Lung (tissue), 12 donors: ENCODE data around the gene EXOC7. TPM values are rescaled to one million over a fixed set of nuclear protein-coding genes. Genes with fewer than 3 reads are reported as not detected.
A peak's percentile ranks its signal among the peaks of the same experiment; 100 is the strongest.

Experiments used
- ATAC-seq: fragments of 200-7000 bp; cut with Tn5 transposase; one replicate; pipeline ENCODE4 v1.9.1; 2020; ENCODE audit warnings: moderate number of reproducible peaks; ENCODE audit not compliant: insufficient read depth, low FRiP score
- DNase-seq, 3 donors: peaks; one replicate each; pipeline ENCODE4 v3.0.0-alpha.2; 2013 to 2017
- H3K27ac ChIP-seq, 2 donors: one replicate each; pipeline ENCODE4 v1.5.1; 2013; ENCODE audit warnings: mild to moderate bottlenecking in 2 of 2, moderate library complexity in 2 of 2, control low read depth in 1 of 2, inconsistent platforms in 1 of 2, low read depth in 1 of 2, low read length in 1 of 2
- H3K27me3 ChIP-seq, 3 donors: one replicate each; pipeline ENCODE4 v1.5.1; 2013; ENCODE audit warnings: low read length in 2 of 3; ENCODE audit not compliant: control insufficient read depth in 3 of 3, insufficient read depth in 3 of 3
- H3K36me3 ChIP-seq, 4 donors: one replicate each; pipeline ENCODE4 v1.5.1; 2013; ENCODE audit warnings: low read length in 4 of 4, mild to moderate bottlenecking in 1 of 4, moderate library complexity in 1 of 4; ENCODE audit not compliant: control insufficient read depth in 4 of 4, insufficient read depth in 4 of 4
- H3K4me1 ChIP-seq, 5 donors: one replicate each; pipeline ENCODE4 v1.5.1; 2013; ENCODE audit warnings: low read length in 5 of 5, mild to moderate bottlenecking in 2 of 5, moderate library complexity in 1 of 5; ENCODE audit not compliant: control insufficient read depth in 5 of 5, insufficient read depth in 5 of 5
- H3K4me3 ChIP-seq: one replicate; pipeline ENCODE4 v1.5.1; 2013; ENCODE audit warnings: mild to moderate bottlenecking, control low read depth, moderate library complexity
- H3K9ac ChIP-seq, 2 donors: one replicate each; pipeline ENCODE4 v1.5.1; 2013; ENCODE audit warnings: low read length in 2 of 2, control low read depth in 1 of 2; ENCODE audit not compliant: insufficient read depth in 1 of 2
- H3K9me3 ChIP-seq, 4 donors: one replicate each; pipeline ENCODE4 v1.5.1; 2013; ENCODE audit warnings: low read length in 3 of 4, mild to moderate bottlenecking in 1 of 4, moderate library complexity in 1 of 4; ENCODE audit not compliant: control insufficient read depth in 4 of 4, insufficient read depth in 3 of 4
- WGBS, 2 donors: extraction: QIAGEN DNeasy Blood & Tissue Kit; methylation state at CpG; one replicate each; pipeline ENCODE4 v1.1.7; 2013; 5-methylcytosine and 5-hydroxymethylcytosine counted together
- polyA plus RNA-seq, 2 donors: library from polyadenylated mRNA; stranded (reverse); fragments of 200-250 nt; gene quantifications; one replicate each; pipeline ENCODE4 v1.2.1, GENCODE V29; 2013
- total RNA-seq, 2 donors: library from RNA; depleted of rRNA in 1 of 2; stranded (reverse); fragments of >200 nt in 1 of 2; gene quantifications; one replicate each; pipeline ENCODE4 v1.2.1, GENCODE V29; 2014 to 2021
- TF ChIP-seq, protein P1 (sequence below): IDR thresholded peaks from 2 replicates; pipeline ENCODE4 v1.5.1; 2012; ENCODE audit warnings: mild to moderate bottlenecking; ENCODE audit errors: control extremely low read depth, extremely low read depth
- donor health status: control.
- donor health status: control.
- donor health status: Bipolar disorder and iron deficiency.
- donor health status: healthy.
- donor health status: DM: yes; HTN: yes; CAD: no.

Gene EXOC7
- total and polyA plus RNA-seq, 4 donors, result 49.9 to 111 (median 80.9) TPM

DNA sequence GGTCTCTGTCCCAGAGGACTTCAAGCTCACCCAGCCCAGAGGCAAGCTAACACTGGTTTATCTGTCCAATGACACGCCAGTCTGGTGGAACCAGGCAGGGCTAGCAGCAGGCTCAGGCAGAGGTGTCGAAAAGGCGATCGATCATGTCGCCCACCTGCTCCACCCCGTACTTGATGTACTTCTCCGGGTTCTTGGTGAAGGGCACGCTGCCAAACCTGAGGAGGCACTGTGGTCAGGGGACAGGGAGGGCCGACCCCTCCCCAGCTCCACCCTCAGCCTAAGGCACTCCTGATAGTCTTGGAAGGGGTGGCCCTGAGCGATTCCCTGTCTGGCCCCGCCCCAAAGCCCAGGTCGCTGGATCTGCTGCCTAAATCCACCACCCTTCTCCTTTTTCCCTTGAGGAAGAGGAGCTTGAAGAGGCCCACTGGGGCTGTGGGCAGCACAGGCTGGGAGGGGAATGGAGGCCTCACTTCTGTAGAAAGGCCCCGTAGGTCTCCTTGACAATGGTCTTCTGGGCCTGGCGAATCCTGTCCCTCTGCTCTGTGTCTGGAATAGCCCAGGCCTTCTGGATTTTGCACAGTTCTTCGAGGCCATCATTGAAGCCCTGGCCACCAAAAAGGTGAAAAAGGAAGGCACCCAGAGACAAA is 19.9 kb downstream of the EXOC7 start:
- Histone ChIP-seq H3K4me1 (peaks cover 0 to 36% (median 0%) of the 10 kb centered on the region in 5 donors), H3K36me3 (peaks cover 8 to 64% (median 35%) of the 10 kb centered on the region in 4 donors), H3K4me3 (no peak overlapping the region), H3K9me3 (no peaks in the 10 kb centered on the region), H3K27ac (no peak overlapping the region), H3K27me3 (peaks cover 0 to 12% (median 4%) of the 10 kb centered on the region in 3 donors), H3K9ac (no peak overlapping the region)
- no peak for DNase-seq
- ATAC-seq, result no peak
- 89% methylated on average over 15 of the region's 15 CpGs for WGBS, 2 donors
- TF ChIP-seq, protein P1, sequence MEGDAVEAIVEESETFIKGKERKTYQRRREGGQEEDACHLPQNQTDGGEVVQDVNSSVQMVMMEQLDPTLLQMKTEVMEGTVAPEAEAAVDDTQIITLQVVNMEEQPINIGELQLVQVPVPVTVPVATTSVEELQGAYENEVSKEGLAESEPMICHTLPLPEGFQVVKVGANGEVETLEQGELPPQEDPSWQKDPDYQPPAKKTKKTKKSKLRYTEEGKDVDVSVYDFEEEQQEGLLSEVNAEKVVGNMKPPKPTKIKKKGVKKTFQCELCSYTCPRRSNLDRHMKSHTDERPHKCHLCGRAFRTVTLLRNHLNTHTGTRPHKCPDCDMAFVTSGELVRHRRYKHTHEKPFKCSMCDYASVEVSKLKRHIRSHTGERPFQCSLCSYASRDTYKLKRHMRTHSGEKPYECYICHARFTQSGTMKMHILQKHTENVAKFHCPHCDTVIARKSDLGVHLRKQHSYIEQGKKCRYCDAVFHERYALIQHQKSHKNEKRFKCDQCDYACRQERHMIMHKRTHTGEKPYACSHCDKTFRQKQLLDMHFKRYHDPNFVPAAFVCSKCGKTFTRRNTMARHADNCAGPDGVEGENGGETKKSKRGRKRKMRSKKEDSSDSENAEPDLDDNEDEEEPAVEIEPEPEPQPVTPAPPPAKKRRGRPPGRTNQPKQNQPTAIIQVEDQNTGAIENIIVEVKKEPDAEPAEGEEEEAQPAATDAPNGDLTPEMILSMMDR, result no peak

DNA sequence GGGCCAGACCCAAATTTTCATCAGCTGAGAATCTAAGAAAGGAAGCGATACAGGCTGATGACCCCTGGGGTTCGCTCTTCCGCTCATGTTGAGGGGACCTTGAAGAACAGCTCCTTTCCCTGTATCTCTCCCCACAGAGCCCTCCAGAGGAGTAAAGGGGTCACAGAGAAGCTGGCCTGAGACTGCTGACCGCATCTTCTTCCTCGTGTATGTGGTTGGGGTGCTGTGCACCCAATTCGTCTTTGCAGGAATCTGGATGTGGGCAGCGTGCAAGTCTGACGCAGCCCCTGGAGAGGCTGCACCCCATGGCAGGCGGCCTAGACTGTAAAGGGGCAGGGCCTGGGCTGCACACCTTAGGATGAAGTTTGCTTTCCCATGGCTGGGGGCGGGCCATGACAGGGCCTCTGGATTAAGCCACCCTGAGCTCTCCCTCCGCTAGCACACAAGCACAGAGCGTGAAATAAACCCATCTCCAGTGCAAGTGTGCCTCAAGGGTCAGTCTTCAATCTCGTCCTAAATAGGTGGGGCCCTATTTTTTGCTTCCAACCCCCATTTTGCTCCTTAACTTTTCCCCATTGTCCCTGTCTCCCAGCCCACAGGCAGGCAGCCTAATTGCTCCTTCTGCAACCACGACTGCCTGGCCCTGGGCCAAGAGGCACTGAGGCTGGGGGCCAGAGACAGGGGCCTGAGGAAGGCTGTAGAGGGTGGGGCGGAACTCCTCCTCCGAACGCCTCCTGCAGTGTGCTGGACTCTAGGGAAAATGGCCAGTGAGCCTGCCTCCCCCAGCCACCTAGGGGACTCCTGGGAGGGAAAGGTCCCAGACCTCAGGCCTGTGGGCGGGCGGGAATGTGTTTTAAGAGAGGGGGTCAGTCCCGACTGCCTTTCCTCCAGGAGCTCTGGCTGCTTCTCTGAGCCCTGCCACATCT is 21.0 kb downstream of the EXOC7 start:
- WGBS, 2 donors, result 88% methylated on average over 20 of the region's 20 CpGs
- ATAC-seq, result no peak
- TF ChIP-seq, protein P1, result no peak
- Histone ChIP-seq H3K9ac (no peak overlapping the region), H3K4me3 (no peak overlapping the region), H3K4me1 (peaks cover 0 to 36% (median 0%) of the 10 kb centered on the region in 5 donors), H3K27me3 (peaks cover 0 to 22% (median 15%) of the 10 kb centered on the region in 3 donors), H3K36me3 (peaks cover 8 to 54% (median 29%) of the 10 kb centered on the region in 4 donors), H3K9me3 (no peaks in the 10 kb centered on the region), H3K27ac (no peak overlapping the region)
- DNase-seq, result peak; percentile 49 to 74 (median 62)

DNA sequence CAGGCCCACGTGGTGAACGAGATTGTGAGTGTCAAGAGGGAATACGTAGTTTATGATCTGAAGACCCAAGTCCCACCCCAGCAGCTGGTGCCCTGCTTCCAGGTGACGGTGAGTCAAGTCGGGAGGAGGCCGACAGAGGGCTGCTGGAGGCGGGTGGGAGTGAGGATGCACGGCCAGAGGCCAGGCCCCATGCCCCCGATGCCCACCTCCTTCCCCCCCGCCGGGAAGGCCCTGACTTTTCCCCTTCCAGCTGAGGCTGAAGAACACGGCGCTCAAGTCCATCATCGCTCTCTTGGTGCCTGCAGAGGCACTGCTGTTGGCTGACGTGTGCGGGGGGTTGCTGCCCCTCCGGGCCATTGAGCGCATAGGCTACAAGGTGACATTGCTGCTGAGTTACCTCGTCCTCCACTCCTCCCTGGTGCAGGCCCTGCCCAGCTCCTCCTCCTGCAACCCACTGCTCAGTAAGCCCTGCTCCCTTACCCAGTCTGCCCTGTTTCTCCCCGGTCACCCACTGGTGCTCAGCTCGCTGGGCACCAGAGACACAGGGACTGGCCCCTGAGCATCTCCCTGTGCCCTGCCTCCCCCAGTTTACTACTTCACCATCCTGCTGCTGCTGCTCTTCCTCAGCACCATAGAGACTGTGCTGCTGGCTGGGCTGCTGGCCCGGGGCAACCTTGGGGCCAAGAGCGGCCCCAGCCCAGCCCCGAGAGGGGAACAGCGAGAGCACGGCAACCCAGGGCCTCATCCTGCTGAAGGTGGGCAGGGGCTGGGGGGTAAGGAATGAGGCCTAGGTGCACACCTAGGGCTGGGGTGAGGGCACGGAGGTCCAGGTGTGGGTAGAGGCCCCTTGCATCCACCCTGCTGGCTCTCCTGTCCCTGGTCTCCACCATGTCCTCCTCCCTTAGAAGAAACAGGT is 22.0 kb downstream of the EXOC7 start:
- H3K9ac ChIP-seq, result no peak overlapping the region
- peaks cover 0 to 32% (median 26%) of the 10 kb centered on the region in 3 donors for H3K27me3 ChIP-seq
- WGBS, 2 donors, result 77 to 78% methylated on average over 26 to 27 of the region's 27 CpGs
- H3K4me3 ChIP-seq, result no peak overlapping the region
- no peak overlapping the region for H3K27ac ChIP-seq
- peaks cover 0 to 36% (median 5%) of the 10 kb centered on the region in 5 donors for H3K4me1 ChIP-seq
- peaks cover 0 to 1% (median 0%) of the 10 kb centered on the region in 4 donors for H3K9me3 ChIP-seq
- no peak for ATAC-seq
- H3K36me3 ChIP-seq, result peaks cover 8 to 44% (median 22%) of the 10 kb centered on the region in 4 donors
- TF ChIP-seq, protein P1, result no peak
- no peak for DNase-seq
